BJ (cell line): ENCODE measurements around the gene ISG20L2. TPM values are rescaled to one million over a fixed set of nuclear protein-coding genes. Genes with fewer than 3 reads are reported as not detected.

ENCODE experiments used
- CTCF ChIA-PET: fragments of 350-600 bp; formaldehyde crosslinking; extraction: SDS; loops from one replicate; lab custom pipeline; 2021; ENCODE audit warnings: antibody characterized with exemption, inconsistent platforms; lab: Yijun Ruan, JAX
- POLR2A ChIA-PET: fragments of 300-600 bp; sonication (Branson Sonifier 250); formaldehyde crosslinking; extraction: SDS; loops from one replicate; lab custom pipeline; 2021; ENCODE audit warnings: antibody characterized with exemption; lab: Charles Lee
- DNase-seq: peaks from one replicate; pipeline ENCODE4 v3.0.0-alpha.2; 2011; ENCODE audit warnings: low read depth
- H3K27me3 ChIP-seq: 2 replicates; pipeline ENCODE4 v1.6.0; 2011; ENCODE audit warnings: low read length; ENCODE audit not compliant: control insufficient read depth, insufficient read depth
- H3K36me3 ChIP-seq: 2 replicates; pipeline ENCODE4 v1.5.1; 2011; ENCODE audit warnings: low read length; ENCODE audit not compliant: control insufficient read depth, insufficient read depth
- H3K4me3 ChIP-seq: 2 replicates; pipeline ENCODE4 v1.5.1; 2011; ENCODE audit warnings: low read depth, mild to moderate bottlenecking, control low read depth, low read length
- polyA plus RNA-seq: library from polyadenylated mRNA; depleted of rRNA; stranded (reverse); fragments of >200 nt; gene quantifications from 2 replicates; pipeline ENCODE4 v1.2.3, GENCODE V29; 2011
- TF ChIP-seq, protein P1 (sequence below): IDR thresholded peaks from 2 replicates; pipeline ENCODE4 v1.5.1; 2011; ENCODE audit warnings: low read depth, mild to moderate bottlenecking, control low read depth, inconsistent platforms, low read length, moderate library complexity; ENCODE audit not compliant: insufficient read depth

The ISG20L2 gene
- polyA plus RNA-seq, 1 experiment = 36.6 TPM

DNA sequence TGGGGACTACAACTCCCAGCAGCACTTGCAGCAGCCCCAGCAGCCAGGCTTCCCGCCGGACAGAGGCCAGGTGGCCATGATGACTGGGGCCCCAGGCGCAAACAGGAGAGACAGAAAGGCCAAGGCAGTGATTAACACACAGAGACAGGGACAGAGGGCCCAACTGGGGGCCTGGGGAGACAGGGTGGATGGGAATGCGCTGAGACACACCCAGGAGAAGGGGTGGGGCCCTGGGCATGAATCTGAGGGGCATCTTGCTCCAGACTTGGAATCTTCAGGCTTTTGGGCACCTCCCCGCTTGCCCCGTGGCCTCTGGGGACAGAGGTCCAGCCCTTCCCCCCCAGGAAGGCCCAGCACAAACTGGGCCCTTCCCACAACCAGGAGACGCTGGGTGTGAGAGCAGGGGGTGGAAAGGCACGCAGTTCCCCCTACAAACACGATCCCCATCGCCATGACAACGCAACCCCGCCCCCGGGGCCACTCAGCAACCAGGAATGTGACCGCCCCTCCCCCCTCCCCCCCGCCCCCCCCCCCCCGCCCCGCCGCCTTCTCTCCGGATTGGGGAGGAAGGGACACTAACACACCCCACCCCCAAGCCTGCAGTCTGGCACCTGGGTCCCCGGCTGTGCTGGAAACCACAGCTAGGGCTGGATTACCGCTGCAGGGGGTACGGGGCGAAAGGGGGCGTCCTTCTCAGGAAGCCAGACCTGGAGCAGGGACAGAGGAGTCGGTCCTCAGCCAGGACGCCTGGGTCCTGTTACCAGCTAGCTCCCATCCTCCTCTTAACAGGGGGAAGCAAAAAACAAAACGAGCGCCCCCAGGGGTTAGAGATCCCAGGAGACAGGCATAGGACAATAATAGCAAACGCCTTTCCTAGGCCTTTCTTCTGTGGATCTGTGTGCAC lies 18.4 kb upstream of the ISG20L2 start:
- ChIA-PET POLR2A (interaction anchor here (0.6 kb wide), 1 partner anchor 42 kb away, joined by 4 read pairs; no protein-coding TSS in a partner anchor), CTCF (interaction anchor here (0.9 to 1.8 kb wide), 8 partner anchors 20 to 173 kb away, joined by 3 to 8 read pairs (median 4); partner anchors contain the start of genes INSRR, LRRC71, NTRK1 and PRCC)
- peak; percentile 64 for DNase-seq
- H3K36me3 ChIP-seq = peaks cover 21% of the 10 kb centered on the region
- TF ChIP-seq, protein P1, sequence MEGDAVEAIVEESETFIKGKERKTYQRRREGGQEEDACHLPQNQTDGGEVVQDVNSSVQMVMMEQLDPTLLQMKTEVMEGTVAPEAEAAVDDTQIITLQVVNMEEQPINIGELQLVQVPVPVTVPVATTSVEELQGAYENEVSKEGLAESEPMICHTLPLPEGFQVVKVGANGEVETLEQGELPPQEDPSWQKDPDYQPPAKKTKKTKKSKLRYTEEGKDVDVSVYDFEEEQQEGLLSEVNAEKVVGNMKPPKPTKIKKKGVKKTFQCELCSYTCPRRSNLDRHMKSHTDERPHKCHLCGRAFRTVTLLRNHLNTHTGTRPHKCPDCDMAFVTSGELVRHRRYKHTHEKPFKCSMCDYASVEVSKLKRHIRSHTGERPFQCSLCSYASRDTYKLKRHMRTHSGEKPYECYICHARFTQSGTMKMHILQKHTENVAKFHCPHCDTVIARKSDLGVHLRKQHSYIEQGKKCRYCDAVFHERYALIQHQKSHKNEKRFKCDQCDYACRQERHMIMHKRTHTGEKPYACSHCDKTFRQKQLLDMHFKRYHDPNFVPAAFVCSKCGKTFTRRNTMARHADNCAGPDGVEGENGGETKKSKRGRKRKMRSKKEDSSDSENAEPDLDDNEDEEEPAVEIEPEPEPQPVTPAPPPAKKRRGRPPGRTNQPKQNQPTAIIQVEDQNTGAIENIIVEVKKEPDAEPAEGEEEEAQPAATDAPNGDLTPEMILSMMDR = peak; percentile 43; the same call in 1 of the 2 replicates
- H3K27me3 ChIP-seq = no peaks in the 10 kb centered on the region
- peak overlapping the region; percentile 54 for H3K4me3 ChIP-seq

DNA sequence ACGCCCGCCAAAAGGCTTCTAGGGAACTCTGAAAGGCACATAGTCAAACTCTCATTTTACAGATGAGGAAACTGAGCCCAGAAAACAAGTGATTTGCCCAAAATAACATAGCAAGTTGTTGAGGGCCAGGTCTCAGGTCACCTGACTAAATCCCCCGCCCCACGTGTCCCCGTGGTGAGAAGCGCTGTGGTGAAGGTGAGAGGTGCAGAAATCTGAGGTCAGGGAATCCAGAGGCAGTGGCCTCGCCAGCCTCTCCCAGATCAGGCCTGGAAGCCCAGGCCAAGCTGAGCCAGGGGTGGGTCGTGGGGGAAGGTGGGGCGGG lies 17.8 kb upstream of the ISG20L2 start:
- no peaks in the 10 kb centered on the region for H3K27me3 ChIP-seq
- CTCF ChIA-PET = interaction anchor here (1.3 kb wide), 1 partner anchor 174 kb away, joined by 3 read pairs; the partner anchor contains the start of gene LRRC71
- DNase-seq = no peak
- H3K4me3 ChIP-seq = peak overlapping the region; percentile 54
- POLR2A ChIA-PET = no interaction called here
- TF ChIP-seq, protein P1 = no peak
- H3K36me3 ChIP-seq = peaks cover 22% of the 10 kb centered on the region

- no peak for DNase-seq
- Histone ChIP-seq H3K36me3 (peaks cover 22% of the 10 kb centered on the region), H3K4me3 (no peak overlapping the region), H3K27me3 (no peaks in the 10 kb centered on the region)
- TF ChIP-seq, protein P1 = no peak
- ChIA-PET POLR2A (no interaction called here), CTCF (interaction anchor here (1.3 kb wide), 1 partner anchor 174 kb away, joined by 3 read pairs; the partner anchor contains the start of gene LRRC71)
These were observed 17.3 kb upstream of the ISG20L2 start for GRCh38 chr1:156745881-156746280.

DNA sequence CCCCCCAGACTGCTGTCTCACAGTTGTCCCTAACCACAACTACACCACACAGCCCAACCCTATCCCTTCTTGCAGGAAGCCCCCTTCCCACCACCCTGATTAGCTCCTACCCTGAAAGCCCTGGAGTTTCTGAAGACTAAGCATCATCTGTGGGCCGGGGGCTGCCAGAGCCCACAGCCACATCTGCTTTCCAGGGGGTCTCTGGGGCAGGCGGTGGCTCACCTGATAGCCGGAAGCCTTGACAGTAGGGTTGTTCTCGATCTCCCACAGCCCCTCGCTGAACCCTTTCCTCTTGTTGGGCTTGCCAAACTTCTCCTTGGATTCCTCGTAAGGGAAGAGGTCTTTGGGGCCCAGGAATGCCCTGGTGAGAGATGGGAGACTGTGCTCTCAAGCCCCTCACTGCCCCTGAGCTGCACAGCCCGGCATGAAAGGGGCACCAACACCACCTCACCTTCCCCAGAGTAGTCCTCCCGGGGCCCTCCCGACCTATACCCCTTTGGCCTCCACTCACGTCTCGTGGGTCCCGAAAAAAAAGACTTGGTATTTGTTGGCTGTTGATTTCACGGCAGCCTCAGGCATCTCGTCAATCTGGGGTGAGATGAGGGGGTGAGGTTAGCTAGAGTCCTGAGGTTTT lies 16.3 kb upstream of the ISG20L2 start:
- Histone ChIP-seq H3K36me3 (peaks cover 22% of the 10 kb centered on the region), H3K27me3 (no peaks in the 10 kb centered on the region), H3K4me3 (no peak overlapping the region)
- TF ChIP-seq, protein P1 = no peak
- ChIA-PET CTCF (no interaction called here), POLR2A (no interaction called here)
- DNase-seq = no peak

- no peaks in the 10 kb centered on the region for H3K27me3 ChIP-seq
- POLR2A ChIA-PET = no interaction called here
- TF ChIP-seq, protein P1 = no peak
These were observed 15.8 kb upstream of the ISG20L2 start for GRCh38 chr1:156744344-156744743.

More at GRCh38 chr1:156744344-156744743, 15.8 kb upstream of the ISG20L2 start:
- Histone ChIP-seq H3K36me3 (peaks cover 22% of the 10 kb centered on the region), H3K4me3 (no peak overlapping the region)
- CTCF ChIA-PET = no interaction called here
- DNase-seq = no peak
